Thyroid gland (tissue), 4 donors: Measurements from ENCODE around the gene FIG4. TPM values are rescaled to one million over a fixed set of nuclear protein-coding genes. Genes with fewer than 3 reads are reported as not detected.

Source experiments
- DNase-seq, 2 donors: peaks; one replicate each; pipeline ENCODE4 v3.0.0-alpha.2; 2019
- H3K27ac ChIP-seq, 3 donors: fragments of 200-600 bp; sonication (generic); 1 replicate in 2 of 3; 2 replicates in 1 of 3; pipeline ENCODE4 v1.5.1; 2016 to 2019; ENCODE audit warnings: mild to moderate bottlenecking in 1 of 3, moderate library complexity in 1 of 3
- H3K27me3 ChIP-seq: fragments of 200-600 bp; sonication (generic); one replicate; pipeline ENCODE4 v1.5.1; 2019
- H3K36me3 ChIP-seq, 2 donors: fragments of 200-600 bp; sonication (generic); one replicate each; pipeline ENCODE4 v1.5.1; 2016 to 2019
- H3K4me1 ChIP-seq, 2 donors: fragments of 200-600 bp; sonication (generic); one replicate each; pipeline ENCODE4 v1.5.1; 2017 to 2019
- H3K4me3 ChIP-seq, 3 donors: fragments of 200-600 bp; sonication (generic); replicated peaks in 1 of 3; 1 replicate in 2 of 3; 2 replicates in 1 of 3; pipeline ENCODE4 v1.5.1; 2016; ENCODE audit warnings: mild to moderate bottlenecking in 1 of 3
- H3K9me3 ChIP-seq: fragments of 200-600 bp; sonication (generic); one replicate; pipeline ENCODE4 v1.5.1; 2017
- CTCF ChIP-seq, 6 experiments: fragments of 200-600 bp in 3 of 6; fragments of 450-650 bp in 3 of 6; sonication (generic) in 3 of 6; IDR thresholded peaks; one replicate each; pipeline ENCODE4 v1.5.1; 2016 to 2019; ENCODE audit warnings: antibody characterized with exemption in 6 of 6, mild to moderate bottlenecking in 2 of 6, inconsistent platforms in 1 of 6, moderate library complexity in 1 of 6
- POLR2A ChIP-seq, 2 donors: fragments of 450-650 bp; IDR thresholded peaks; one replicate each; pipeline ENCODE4 v1.6.1; 2017; ENCODE audit warnings: antibody characterized with exemption in 2 of 2, mild to moderate bottlenecking in 2 of 2, moderate library complexity in 1 of 2
- WGBS, 2 donors: methylation state at CpG; one replicate each; pipeline ENCODE4 v1.1.5; 2017; 5-methylcytosine and 5-hydroxymethylcytosine counted together
- intact Hi-C: fragments of 100-400 bp; cut with DNase I; formaldehyde crosslinking; loops from one replicate; pipeline ENCODE4 v1.15.1; 2023
- total RNA-seq, 4 donors: library from RNA; depleted of rRNA; stranded (reverse); fragments of >200 nt; gene quantifications; one replicate each; pipeline ENCODE4 v1.2.3, GENCODE V29; 2016

FIG4 gene
- total RNA-seq, 4 donors from 2014 or later, result 11.7 to 17.0 (median 16.6) TPM

GRCh38 chr6:109783250-109783986 lies 92.3 kb downstream of the FIG4 start:
- TF ChIP-seq CTCF (IDR thresholded peaks at IDR 0.05) (no peak), POLR2A (IDR thresholded peaks at IDR 0.05) (no peak)
- no peak for DNase-seq
- no peaks in the 10 kb centered on the region for H3K9me3 ChIP-seq
- H3K36me3 ChIP-seq, result no peaks in the 10 kb centered on the region
- 83 to 89% methylated on average over 4 of the region's 4 CpGs for WGBS, 2 donors
- H3K4me1 ChIP-seq, result no peaks in the 10 kb centered on the region
- no peak overlapping the region for H3K27ac ChIP-seq
- no peaks in the 10 kb centered on the region for H3K27me3 ChIP-seq
- intact Hi-C loops, result no loop called here
- H3K4me3 ChIP-seq, result no peak overlapping the region

- no peak for DNase-seq
- Histone ChIP-seq H3K27me3 (no peaks in the 10 kb centered on the region), H3K4me1 (no peaks in the 10 kb centered on the region), H3K27ac (no peak overlapping the region), H3K36me3 (peaks cover 0 to 3% of the 10 kb centered on the region in 2 donors), H3K4me3 (no peak overlapping the region), H3K9me3 (no peaks in the 10 kb centered on the region)
- no peak for TF ChIP-seq POLR2A (IDR thresholded peaks at IDR 0.05)
- TF ChIP-seq CTCF (IDR thresholded peaks at IDR 0.05), result no peak
- 98 to 99% methylated on average over 2 of the region's 2 CpGs for WGBS, 2 donors
- intact Hi-C loops, result no loop called here
Observed at GRCh38 chr6:109787312-109787711, 96.2 kb downstream of the FIG4 start.

- no peaks in the 10 kb centered on the region for H3K27me3 ChIP-seq
- intact Hi-C loops, result no loop called here
- WGBS, 2 donors, result 80 to 85% methylated on average over 3 of the region's 3 CpGs
- H3K27ac ChIP-seq, result no peak overlapping the region
- TF ChIP-seq CTCF (IDR thresholded peaks at IDR 0.05) (no peak), POLR2A (IDR thresholded peaks at IDR 0.05) (no peak)
- peaks cover 0 to 3% of the 10 kb centered on the region in 2 donors for H3K36me3 ChIP-seq
- H3K9me3 ChIP-seq, result no peaks in the 10 kb centered on the region
- DNase-seq, result no peak
- peaks cover 0 to 5% of the 10 kb centered on the region in 2 donors for H3K4me1 ChIP-seq
- no peak overlapping the region for H3K4me3 ChIP-seq
Observed at GRCh38 chr6:109788687-109789086, 97.6 kb downstream of the FIG4 start.

GRCh38 chr6:109790131-109790530 lies 99.0 kb downstream of the FIG4 start:
- H3K36me3 ChIP-seq, result peaks cover 0 to 3% of the 10 kb centered on the region in 2 donors
- H3K27ac ChIP-seq, result no peak overlapping the region
- intact Hi-C loops, result no loop called here
- TF ChIP-seq CTCF (IDR thresholded peaks at IDR 0.05) (no peak), POLR2A (IDR thresholded peaks at IDR 0.05) (no peak)
- WGBS, 2 donors, result 70 to 72% methylated on average over 1 of the region's 1 CpG
- H3K4me1 ChIP-seq, result peaks cover 8 to 16% of the 10 kb centered on the region in 2 donors
- H3K27me3 ChIP-seq, result no peaks in the 10 kb centered on the region
- H3K4me3 ChIP-seq, result no peak overlapping the region
- no peak for DNase-seq
- no peaks in the 10 kb centered on the region for H3K9me3 ChIP-seq

- intact Hi-C loops, result no loop called here
- DNase-seq, result no peak
- no peaks in the 10 kb centered on the region for H3K27me3 ChIP-seq
- H3K4me1 ChIP-seq, result peaks cover 8 to 16% of the 10 kb centered on the region in 2 donors
- H3K36me3 ChIP-seq, result peaks cover 0 to 3% of the 10 kb centered on the region in 2 donors
- TF ChIP-seq CTCF (IDR thresholded peaks at IDR 0.05), result no peak
- TF ChIP-seq POLR2A (IDR thresholded peaks at IDR 0.05), result no peak
- H3K9me3 ChIP-seq, result no peaks in the 10 kb centered on the region
- 86 to 88% methylated on average over 12 of the region's 12 CpGs for WGBS, 2 donors
- no peak overlapping the region for H3K27ac ChIP-seq
- H3K4me3 ChIP-seq, result no peak overlapping the region
Observed at GRCh38 chr6:109791301-109791700, 100.2 kb downstream of the FIG4 start.
